ENCODE measurements around the gene DMRTC2.

The DMRTC2 gene

GRCh38 chr19:41877916-41878905 lies 33.4 kb downstream of the DMRTC2 start:
- H3K36me3 ChIP-seq (replicated peaks in 1 of 2; ENCODE audit: control insufficient read depth in 2 of 2, insufficient read depth in 2 of 2, low read length in 2 of 2): no peaks in the 10 kb centered on the region
- no peaks in the 10 kb centered on the region for H3K79me1 ChIP-seq (ENCODE audit: low read depth, low read length)
- no peak overlapping the region for H2BK5ac ChIP-seq (ENCODE audit: low read length)
- H3K27me3 ChIP-seq (ENCODE audit: control insufficient read depth in 3 of 3, insufficient read depth in 3 of 3, low read depth in 1 of 3, low read length in 3 of 3): peaks cover 0 to 42% (median 15%) of the 10 kb centered on the region in 3 experiments
- no peak overlapping the region for H4K8ac ChIP-seq (ENCODE audit: low read depth, low read length)
- H3K27ac ChIP-seq (replicated peaks; ENCODE audit: low read length): no peak overlapping the region
- no peak overlapping the region for H4K91ac ChIP-seq (ENCODE audit: low read depth, low read length, poor library complexity)
- H3K18ac ChIP-seq (ENCODE audit: low read length): no peak overlapping the region
- H3K4me3 ChIP-seq (ENCODE audit: low read length in 2 of 2): no peak overlapping the region
- no peak overlapping the region for H2AFZ ChIP-seq (ENCODE audit: low read length)
- H3K4me2 ChIP-seq (ENCODE audit: insufficient read depth, low read length, poor library complexity, severe bottlenecking): no peak overlapping the region
- no peak overlapping the region for H2BK120ac ChIP-seq (ENCODE audit: low read depth, low read length)
- H3K23ac ChIP-seq (ENCODE audit: low read depth, low read length, poor library complexity): no peak overlapping the region
- WGBS, 2 donors (ENCODE audit: extremely low coverage in 2 of 2, insufficient read length in 2 of 2, insufficient replicate concordance in 1 of 2): no CpG with 5 or more reads among the region's 17 CpGs
- DNase-seq (ENCODE audit: low spot score): no peak
- no peak overlapping the region for H3K14ac ChIP-seq (ENCODE audit: low read length)
- H2BK12ac ChIP-seq (ENCODE audit: low read length): no peak overlapping the region
- H3K9ac ChIP-seq (ENCODE audit: low read depth, low read length, poor library complexity): no peak overlapping the region
- H3K4ac ChIP-seq (ENCODE audit: low read length): no peak overlapping the region
- H3K4me1 ChIP-seq (ENCODE audit: control insufficient read depth in 2 of 2, insufficient read depth in 1 of 2, low read depth in 1 of 2, low read length in 2 of 2): peaks cover 0 to 4% of the 10 kb centered on the region in 2 donors
- H2BK15ac ChIP-seq (ENCODE audit: low read length): peak overlapping the region; percentile 59
- peak overlapping the region; percentile 83 for H2AK5ac ChIP-seq (ENCODE audit: low read depth, low read length)
- H3K9me3 ChIP-seq (replicated peaks in 1 of 2; ENCODE audit: control insufficient read depth in 2 of 2, insufficient read depth in 1 of 2, low read depth in 1 of 2, low read length in 2 of 2): no peaks in the 10 kb centered on the region

- H3K27me3 ChIP-seq (ENCODE audit: control insufficient read depth in 3 of 3, insufficient read depth in 3 of 3, low read depth in 1 of 3, low read length in 3 of 3): peaks cover 0 to 49% (median 21%) of the 10 kb centered on the region in 3 experiments
- no peak overlapping the region for H3K4ac ChIP-seq (ENCODE audit: low read length)
- no peak for DNase-seq (ENCODE audit: low spot score)
- no CpG with 5 or more reads among the region's 21 CpGs for WGBS, 2 donors (ENCODE audit: extremely low coverage in 2 of 2, insufficient read length in 2 of 2, insufficient replicate concordance in 1 of 2)
- H3K4me1 ChIP-seq (ENCODE audit: control insufficient read depth in 2 of 2, insufficient read depth in 1 of 2, low read depth in 1 of 2, low read length in 2 of 2): peaks cover 5% of the 10 kb centered on the region in 2 donors
- H2AK5ac ChIP-seq (ENCODE audit: low read depth, low read length): peak overlapping the region; percentile 83
- no peak overlapping the region for H3K4me3 ChIP-seq (ENCODE audit: low read length in 2 of 2)
- no peak overlapping the region for H3K18ac ChIP-seq (ENCODE audit: low read length)
- no peak overlapping the region for H2BK5ac ChIP-seq (ENCODE audit: low read length)
- H3K4me2 ChIP-seq (ENCODE audit: insufficient read depth, low read length, poor library complexity, severe bottlenecking): no peak overlapping the region
- H2BK120ac ChIP-seq (ENCODE audit: low read depth, low read length): no peak overlapping the region
- no peaks in the 10 kb centered on the region for H3K36me3 ChIP-seq (replicated peaks in 1 of 2; ENCODE audit: control insufficient read depth in 2 of 2, insufficient read depth in 2 of 2, low read length in 2 of 2)
- no peaks in the 10 kb centered on the region for H3K9me3 ChIP-seq (replicated peaks in 1 of 2; ENCODE audit: control insufficient read depth in 2 of 2, insufficient read depth in 1 of 2, low read depth in 1 of 2, low read length in 2 of 2)
- no peak overlapping the region for H4K8ac ChIP-seq (ENCODE audit: low read depth, low read length)
- no peak overlapping the region for H3K9ac ChIP-seq (ENCODE audit: low read depth, low read length, poor library complexity)
- no peak overlapping the region for H2BK12ac ChIP-seq (ENCODE audit: low read length)
- H2BK15ac ChIP-seq (ENCODE audit: low read length): no peak overlapping the region
- H4K91ac ChIP-seq (ENCODE audit: low read depth, low read length, poor library complexity): no peak overlapping the region
- no peak overlapping the region for H3K14ac ChIP-seq (ENCODE audit: low read length)
- no peaks in the 10 kb centered on the region for H3K79me1 ChIP-seq (ENCODE audit: low read depth, low read length)
- no peak overlapping the region for H3K27ac ChIP-seq (replicated peaks; ENCODE audit: low read length)
- no peak overlapping the region for H3K23ac ChIP-seq (ENCODE audit: low read depth, low read length, poor library complexity)
- H2AFZ ChIP-seq (ENCODE audit: low read length): no peak overlapping the region
These were observed 34.2 kb downstream of the DMRTC2 start for GRCh38 chr19:41879080-41879479.

- Histone ChIP-seq H3K79me1 (ENCODE audit: low read depth, low read length) (no peaks in the 10 kb centered on the region), H2BK5ac (ENCODE audit: low read length) (no peak overlapping the region), H3K23ac (ENCODE audit: low read depth, low read length, poor library complexity) (no peak overlapping the region), H2AK5ac (ENCODE audit: low read depth, low read length) (no peak overlapping the region), H2AFZ (ENCODE audit: low read length) (no peak overlapping the region), H3K14ac (ENCODE audit: low read length) (no peak overlapping the region), H2BK120ac (ENCODE audit: low read depth, low read length) (no peak overlapping the region), H3K27me3 (ENCODE audit: control insufficient read depth in 3 of 3, insufficient read depth in 3 of 3, low read depth in 1 of 3, low read length in 3 of 3) (peaks cover 0 to 49% (median 21%) of the 10 kb centered on the region in 3 experiments), H2BK15ac (ENCODE audit: low read length) (no peak overlapping the region), H3K4ac (ENCODE audit: low read length) (no peak overlapping the region), H3K9me3 (replicated peaks in 1 of 2; ENCODE audit: control insufficient read depth in 2 of 2, insufficient read depth in 1 of 2, low read depth in 1 of 2, low read length in 2 of 2) (no peaks in the 10 kb centered on the region), H3K4me3 (ENCODE audit: low read length in 2 of 2) (no peak overlapping the region), H3K18ac (ENCODE audit: low read length) (no peak overlapping the region), H2BK12ac (ENCODE audit: low read length) (no peak overlapping the region), H3K4me1 (ENCODE audit: control insufficient read depth in 2 of 2, insufficient read depth in 1 of 2, low read depth in 1 of 2, low read length in 2 of 2) (peaks cover 5 to 8% of the 10 kb centered on the region in 2 donors), H3K9ac (ENCODE audit: low read depth, low read length, poor library complexity) (peak overlapping the region; percentile 37), H3K4me2 (ENCODE audit: insufficient read depth, low read length, poor library complexity, severe bottlenecking) (peak overlapping the region; percentile 0), H4K8ac (ENCODE audit: low read depth, low read length) (no peak overlapping the region), H3K27ac (replicated peaks; ENCODE audit: low read length) (no peak overlapping the region), H3K36me3 (replicated peaks in 1 of 2; ENCODE audit: control insufficient read depth in 2 of 2, insufficient read depth in 2 of 2, low read length in 2 of 2) (no peaks in the 10 kb centered on the region), H4K91ac (ENCODE audit: low read depth, low read length, poor library complexity) (no peak overlapping the region)
- no CpG with 5 or more reads among the region's 7 CpGs for WGBS, 2 donors (ENCODE audit: extremely low coverage in 2 of 2, insufficient read length in 2 of 2, insufficient replicate concordance in 1 of 2)
- DNase-seq (ENCODE audit: low spot score): no peak
These were observed 35.0 kb downstream of the DMRTC2 start for GRCh38 chr19:41879670-41880328.

- no peak overlapping the region for H3K14ac ChIP-seq (ENCODE audit: low read length)
- H2BK15ac ChIP-seq (ENCODE audit: low read length): no peak overlapping the region
- H3K9ac ChIP-seq (ENCODE audit: low read depth, low read length, poor library complexity): no peak overlapping the region
- H2AFZ ChIP-seq (ENCODE audit: low read length): no peak overlapping the region
- H3K4me2 ChIP-seq (ENCODE audit: insufficient read depth, low read length, poor library complexity, severe bottlenecking): no peak overlapping the region
- H3K79me1 ChIP-seq (ENCODE audit: low read depth, low read length): no peaks in the 10 kb centered on the region
- no peak overlapping the region for H2AK5ac ChIP-seq (ENCODE audit: low read depth, low read length)
- H3K4me3 ChIP-seq (ENCODE audit: low read length in 2 of 2): no peak overlapping the region
- no peak overlapping the region for H4K91ac ChIP-seq (ENCODE audit: low read depth, low read length, poor library complexity)
- no peak overlapping the region for H2BK120ac ChIP-seq (ENCODE audit: low read depth, low read length)
- H3K18ac ChIP-seq (ENCODE audit: low read length): no peak overlapping the region
- no peaks in the 10 kb centered on the region for H3K9me3 ChIP-seq (replicated peaks in 1 of 2; ENCODE audit: control insufficient read depth in 2 of 2, insufficient read depth in 1 of 2, low read depth in 1 of 2, low read length in 2 of 2)
- H3K23ac ChIP-seq (ENCODE audit: low read depth, low read length, poor library complexity): no peak overlapping the region
- H4K8ac ChIP-seq (ENCODE audit: low read depth, low read length): no peak overlapping the region
- no peaks in the 10 kb centered on the region for H3K36me3 ChIP-seq (replicated peaks in 1 of 2; ENCODE audit: control insufficient read depth in 2 of 2, insufficient read depth in 2 of 2, low read length in 2 of 2)
- peaks cover 5 to 11% of the 10 kb centered on the region in 2 donors for H3K4me1 ChIP-seq (ENCODE audit: control insufficient read depth in 2 of 2, insufficient read depth in 1 of 2, low read depth in 1 of 2, low read length in 2 of 2)
- no peak overlapping the region for H2BK12ac ChIP-seq (ENCODE audit: low read length)
- H3K4ac ChIP-seq (ENCODE audit: low read length): no peak overlapping the region
- DNase-seq (ENCODE audit: low spot score): no peak
- no CpG with 5 or more reads among the region's 5 CpGs for WGBS, 2 donors (ENCODE audit: extremely low coverage in 2 of 2, insufficient read length in 2 of 2, insufficient replicate concordance in 1 of 2)
- H3K27ac ChIP-seq (replicated peaks; ENCODE audit: low read length): no peak overlapping the region
- no peak overlapping the region for H2BK5ac ChIP-seq (ENCODE audit: low read length)
- peaks cover 0 to 49% (median 21%) of the 10 kb centered on the region in 3 experiments for H3K27me3 ChIP-seq (ENCODE audit: control insufficient read depth in 3 of 3, insufficient read depth in 3 of 3, low read depth in 1 of 3, low read length in 3 of 3)
These were observed 35.5 kb downstream of the DMRTC2 start for GRCh38 chr19:41880329-41880708.
